ENCODE measurements around the gene PHETA1.

DNA sequence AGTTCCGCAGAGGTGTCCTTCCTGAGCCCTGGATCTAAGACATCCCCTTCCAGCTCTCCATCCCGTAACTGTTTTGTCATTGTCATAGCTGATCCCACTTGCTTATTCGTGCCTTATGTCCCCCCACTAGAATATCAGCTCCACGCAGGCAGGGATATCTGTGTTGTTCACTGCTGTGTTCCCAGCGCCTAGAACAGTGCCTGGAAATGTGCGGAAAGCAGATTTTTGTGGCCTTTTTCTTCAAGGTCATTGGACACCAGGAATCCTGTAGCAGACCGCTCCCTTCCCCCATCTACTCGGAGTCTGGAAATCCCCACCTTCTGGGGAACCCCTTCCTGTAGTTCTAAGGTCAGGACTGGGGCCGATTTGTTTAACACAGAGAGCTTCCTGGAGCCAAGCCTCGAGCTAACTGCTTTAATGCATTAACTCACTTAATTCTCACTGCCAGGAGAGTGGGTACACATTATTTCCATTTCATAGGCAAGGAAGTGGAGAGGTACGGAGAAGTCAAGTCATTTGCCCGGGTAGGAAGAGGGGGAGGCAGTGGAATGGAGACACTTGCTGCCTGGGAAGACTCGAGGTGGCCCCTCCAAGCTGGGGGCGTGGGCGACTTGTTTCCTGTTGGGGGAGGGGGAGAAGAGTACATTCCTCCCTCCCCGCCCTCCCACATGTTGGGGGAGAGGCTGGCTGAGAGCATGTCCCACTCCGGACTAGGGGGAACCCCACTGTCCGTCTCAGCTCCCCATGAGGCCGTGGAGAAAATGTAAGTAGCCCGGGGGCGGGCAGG lies 35.7 kb upstream of the PHETA1 start:
- TF ChIP-seq, protein P1, sequence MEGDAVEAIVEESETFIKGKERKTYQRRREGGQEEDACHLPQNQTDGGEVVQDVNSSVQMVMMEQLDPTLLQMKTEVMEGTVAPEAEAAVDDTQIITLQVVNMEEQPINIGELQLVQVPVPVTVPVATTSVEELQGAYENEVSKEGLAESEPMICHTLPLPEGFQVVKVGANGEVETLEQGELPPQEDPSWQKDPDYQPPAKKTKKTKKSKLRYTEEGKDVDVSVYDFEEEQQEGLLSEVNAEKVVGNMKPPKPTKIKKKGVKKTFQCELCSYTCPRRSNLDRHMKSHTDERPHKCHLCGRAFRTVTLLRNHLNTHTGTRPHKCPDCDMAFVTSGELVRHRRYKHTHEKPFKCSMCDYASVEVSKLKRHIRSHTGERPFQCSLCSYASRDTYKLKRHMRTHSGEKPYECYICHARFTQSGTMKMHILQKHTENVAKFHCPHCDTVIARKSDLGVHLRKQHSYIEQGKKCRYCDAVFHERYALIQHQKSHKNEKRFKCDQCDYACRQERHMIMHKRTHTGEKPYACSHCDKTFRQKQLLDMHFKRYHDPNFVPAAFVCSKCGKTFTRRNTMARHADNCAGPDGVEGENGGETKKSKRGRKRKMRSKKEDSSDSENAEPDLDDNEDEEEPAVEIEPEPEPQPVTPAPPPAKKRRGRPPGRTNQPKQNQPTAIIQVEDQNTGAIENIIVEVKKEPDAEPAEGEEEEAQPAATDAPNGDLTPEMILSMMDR (conservative IDR thresholded peaks at IDR 0.05; ENCODE audit: low read depth in 2 of 2) = no peak
- no peak for TF ChIP-seq EZH2phosphoT487 (IDR thresholded peaks at IDR 0.05; ENCODE audit: unreplicated experiment)
- TF ChIP-seq, protein P2, sequence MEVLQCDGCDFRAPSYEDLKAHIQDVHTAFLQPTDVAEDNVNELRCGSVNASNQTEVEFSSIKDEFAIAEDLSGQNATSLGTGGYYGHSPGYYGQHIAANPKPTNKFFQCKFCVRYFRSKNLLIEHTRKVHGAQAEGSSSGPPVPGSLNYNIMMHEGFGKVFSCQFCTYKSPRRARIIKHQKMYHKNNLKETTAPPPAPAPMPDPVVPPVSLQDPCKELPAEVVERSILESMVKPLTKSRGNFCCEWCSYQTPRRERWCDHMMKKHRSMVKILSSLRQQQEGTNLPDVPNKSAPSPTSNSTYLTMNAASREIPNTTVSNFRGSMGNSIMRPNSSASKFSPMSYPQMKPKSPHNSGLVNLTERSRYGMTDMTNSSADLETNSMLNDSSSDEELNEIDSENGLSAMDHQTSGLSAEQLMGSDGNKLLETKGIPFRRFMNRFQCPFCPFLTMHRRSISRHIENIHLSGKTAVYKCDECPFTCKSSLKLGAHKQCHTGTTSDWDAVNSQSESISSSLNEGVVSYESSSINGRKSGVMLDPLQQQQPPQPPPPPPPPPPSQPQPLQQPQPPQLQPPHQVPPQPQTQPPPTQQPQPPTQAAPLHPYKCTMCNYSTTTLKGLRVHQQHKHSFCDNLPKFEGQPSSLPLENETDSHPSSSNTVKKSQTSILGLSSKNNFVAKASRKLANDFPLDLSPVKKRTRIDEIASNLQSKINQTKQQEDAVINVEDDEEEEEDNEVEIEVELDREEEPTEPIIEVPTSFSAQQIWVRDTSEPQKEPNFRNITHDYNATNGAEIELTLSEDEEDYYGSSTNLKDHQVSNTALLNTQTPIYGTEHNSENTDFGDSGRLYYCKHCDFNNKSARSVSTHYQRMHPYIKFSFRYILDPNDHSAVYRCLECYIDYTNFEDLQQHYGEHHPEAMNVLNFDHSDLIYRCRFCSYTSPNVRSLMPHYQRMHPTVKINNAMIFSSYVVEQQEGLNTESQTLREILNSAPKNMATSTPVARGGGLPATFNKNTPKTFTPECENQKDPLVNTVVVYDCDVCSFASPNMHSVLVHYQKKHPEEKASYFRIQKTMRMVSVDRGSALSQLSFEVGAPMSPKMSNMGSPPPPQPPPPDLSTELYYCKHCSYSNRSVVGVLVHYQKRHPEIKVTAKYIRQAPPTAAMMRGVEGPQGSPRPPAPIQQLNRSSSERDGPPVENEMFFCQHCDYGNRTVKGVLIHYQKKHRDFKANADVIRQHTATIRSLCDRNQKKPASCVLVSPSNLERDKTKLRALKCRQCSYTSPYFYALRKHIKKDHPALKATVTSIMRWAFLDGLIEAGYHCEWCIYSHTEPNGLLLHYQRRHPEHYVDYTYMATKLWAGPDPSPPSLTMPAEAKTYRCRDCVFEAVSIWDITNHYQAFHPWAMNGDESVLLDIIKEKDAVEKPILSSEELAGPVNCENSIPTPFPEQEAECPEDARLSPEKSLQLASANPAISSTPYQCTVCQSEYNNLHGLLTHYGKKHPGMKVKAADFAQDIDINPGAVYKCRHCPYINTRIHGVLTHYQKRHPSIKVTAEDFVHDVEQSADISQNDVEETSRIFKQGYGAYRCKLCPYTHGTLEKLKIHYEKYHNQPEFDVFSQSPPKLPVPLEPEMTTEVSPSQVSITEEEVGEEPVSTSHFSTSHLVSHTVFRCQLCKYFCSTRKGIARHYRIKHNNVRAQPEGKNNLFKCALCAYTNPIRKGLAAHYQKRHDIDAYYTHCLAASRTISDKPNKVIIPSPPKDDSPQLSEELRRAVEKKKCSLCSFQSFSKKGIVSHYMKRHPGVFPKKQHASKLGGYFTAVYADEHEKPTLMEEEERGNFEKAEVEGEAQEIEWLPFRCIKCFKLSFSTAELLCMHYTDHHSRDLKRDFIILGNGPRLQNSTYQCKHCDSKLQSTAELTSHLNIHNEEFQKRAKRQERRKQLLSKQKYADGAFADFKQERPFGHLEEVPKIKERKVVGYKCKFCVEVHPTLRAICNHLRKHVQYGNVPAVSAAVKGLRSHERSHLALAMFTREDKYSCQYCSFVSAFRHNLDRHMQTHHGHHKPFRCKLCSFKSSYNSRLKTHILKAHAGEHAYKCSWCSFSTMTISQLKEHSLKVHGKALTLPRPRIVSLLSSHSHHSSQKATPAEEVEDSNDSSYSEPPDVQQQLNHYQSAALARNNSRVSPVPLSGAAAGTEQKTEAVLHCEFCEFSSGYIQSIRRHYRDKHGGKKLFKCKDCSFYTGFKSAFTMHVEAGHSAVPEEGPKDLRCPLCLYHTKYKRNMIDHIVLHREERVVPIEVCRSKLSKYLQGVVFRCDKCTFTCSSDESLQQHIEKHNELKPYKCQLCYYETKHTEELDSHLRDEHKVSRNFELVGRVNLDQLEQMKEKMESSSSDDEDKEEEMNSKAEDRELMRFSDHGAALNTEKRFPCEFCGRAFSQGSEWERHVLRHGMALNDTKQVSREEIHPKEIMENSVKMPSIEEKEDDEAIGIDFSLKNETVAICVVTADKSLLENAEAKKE (CRISPR knock-in tag; IDR thresholded peaks at IDR 0.05) = no peak
- no peak for TF ChIP-seq EZH2 (IDR thresholded peaks at IDR 0.05; ENCODE audit: low read depth, unreplicated experiment)

All from GM23338 (cell line).